ENCODE measurements around the gene ARHGAP45. TPM values are rescaled to one million over a fixed set of nuclear protein-coding genes. Genes with fewer than 3 reads are reported as not detected.

The ARHGAP45 gene
- total and polyA plus RNA-seq, 9 of the 15 experiments (the other 6 are each of a cell fraction or from before 2014, with no cell fraction given): 0.08 to 22.1 (median 4.2) TPM

DNA sequence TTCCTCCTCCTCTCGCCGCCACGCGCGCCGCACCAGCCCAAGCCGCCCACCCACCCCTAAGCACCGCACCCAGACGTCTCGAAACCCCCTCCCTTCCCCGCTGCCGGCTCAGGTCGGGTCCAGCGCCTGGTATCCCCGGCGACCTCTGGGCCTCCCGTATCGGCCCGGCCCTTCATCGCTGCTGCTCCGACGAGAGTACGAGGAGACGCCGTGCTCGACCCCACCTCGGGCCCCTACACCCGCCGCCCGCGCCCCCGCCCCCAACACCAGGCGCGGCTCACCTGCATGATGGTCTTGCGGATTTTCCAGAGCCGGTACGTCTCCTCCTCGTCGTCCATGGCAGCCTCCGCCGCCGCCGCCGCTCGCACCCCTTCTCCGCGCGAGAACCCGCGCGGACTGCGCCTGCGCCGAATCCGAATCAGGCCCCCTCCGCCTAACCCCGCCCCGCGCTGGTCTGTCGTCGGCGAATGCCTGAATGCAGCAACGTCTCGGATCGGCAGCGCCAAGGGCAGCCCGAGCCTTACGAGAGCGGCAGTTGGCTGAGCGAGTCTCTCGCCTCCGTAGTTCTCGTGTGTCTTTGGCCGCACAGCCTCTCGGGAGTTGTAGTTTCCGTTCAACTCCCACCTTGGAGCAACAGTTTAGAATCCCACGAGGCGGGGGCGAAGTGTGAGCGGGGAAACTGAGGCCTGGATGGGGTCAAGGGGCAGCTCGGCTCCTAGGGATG, 28.2 kb downstream of the ARHGAP45 start, which contains the start of gene POLR2E (continued):
- TF ChIP-seq, protein P1, sequence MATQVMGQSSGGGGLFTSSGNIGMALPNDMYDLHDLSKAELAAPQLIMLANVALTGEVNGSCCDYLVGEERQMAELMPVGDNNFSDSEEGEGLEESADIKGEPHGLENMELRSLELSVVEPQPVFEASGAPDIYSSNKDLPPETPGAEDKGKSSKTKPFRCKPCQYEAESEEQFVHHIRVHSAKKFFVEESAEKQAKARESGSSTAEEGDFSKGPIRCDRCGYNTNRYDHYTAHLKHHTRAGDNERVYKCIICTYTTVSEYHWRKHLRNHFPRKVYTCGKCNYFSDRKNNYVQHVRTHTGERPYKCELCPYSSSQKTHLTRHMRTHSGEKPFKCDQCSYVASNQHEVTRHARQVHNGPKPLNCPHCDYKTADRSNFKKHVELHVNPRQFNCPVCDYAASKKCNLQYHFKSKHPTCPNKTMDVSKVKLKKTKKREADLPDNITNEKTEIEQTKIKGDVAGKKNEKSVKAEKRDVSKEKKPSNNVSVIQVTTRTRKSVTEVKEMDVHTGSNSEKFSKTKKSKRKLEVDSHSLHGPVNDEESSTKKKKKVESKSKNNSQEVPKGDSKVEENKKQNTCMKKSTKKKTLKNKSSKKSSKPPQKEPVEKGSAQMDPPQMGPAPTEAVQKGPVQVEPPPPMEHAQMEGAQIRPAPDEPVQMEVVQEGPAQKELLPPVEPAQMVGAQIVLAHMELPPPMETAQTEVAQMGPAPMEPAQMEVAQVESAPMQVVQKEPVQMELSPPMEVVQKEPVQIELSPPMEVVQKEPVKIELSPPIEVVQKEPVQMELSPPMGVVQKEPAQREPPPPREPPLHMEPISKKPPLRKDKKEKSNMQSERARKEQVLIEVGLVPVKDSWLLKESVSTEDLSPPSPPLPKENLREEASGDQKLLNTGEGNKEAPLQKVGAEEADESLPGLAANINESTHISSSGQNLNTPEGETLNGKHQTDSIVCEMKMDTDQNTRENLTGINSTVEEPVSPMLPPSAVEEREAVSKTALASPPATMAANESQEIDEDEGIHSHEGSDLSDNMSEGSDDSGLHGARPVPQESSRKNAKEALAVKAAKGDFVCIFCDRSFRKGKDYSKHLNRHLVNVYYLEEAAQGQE (IDR thresholded peaks at IDR 0.05; ENCODE audit: borderline replicate concordance): no peak
- TF ChIP-seq, protein P1 (CRISPR knock-in tag; IDR thresholded peaks at IDR 0.05; ENCODE audit: low read depth): no peak
- TF ChIP-seq, protein P2, sequence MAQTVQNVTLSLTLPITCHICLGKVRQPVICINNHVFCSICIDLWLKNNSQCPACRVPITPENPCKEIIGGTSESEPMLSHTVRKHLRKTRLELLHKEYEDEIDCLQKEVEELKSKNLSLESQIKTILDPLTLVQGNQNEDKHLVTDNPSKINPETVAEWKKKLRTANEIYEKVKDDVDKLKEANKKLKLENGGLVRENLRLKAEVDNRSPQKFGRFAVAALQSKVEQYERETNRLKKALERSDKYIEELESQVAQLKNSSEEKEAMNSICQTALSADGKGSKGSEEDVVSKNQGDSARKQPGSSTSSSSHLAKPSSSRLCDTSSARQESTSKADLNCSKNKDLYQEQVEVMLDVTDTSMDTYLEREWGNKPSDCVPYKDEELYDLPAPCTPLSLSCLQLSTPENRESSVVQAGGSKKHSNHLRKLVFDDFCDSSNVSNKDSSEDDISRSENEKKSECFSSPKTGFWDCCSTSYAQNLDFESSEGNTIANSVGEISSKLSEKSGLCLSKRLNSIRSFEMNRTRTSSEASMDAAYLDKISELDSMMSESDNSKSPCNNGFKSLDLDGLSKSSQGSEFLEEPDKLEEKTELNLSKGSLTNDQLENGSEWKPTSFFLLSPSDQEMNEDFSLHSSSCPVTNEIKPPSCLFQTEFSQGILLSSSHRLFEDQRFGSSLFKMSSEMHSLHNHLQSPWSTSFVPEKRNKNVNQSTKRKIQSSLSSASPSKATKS (CRISPR knock-in tag; IDR thresholded peaks at IDR 0.05): no peak
- no peak for TF ChIP-seq ZNF584 (CRISPR knock-in tag; IDR thresholded peaks at IDR 0.05; ENCODE audit: low read depth)
- peak in 1 of 2 experiments; percentile 98 for TF ChIP-seq NCOA2 (IDR thresholded peaks at IDR 0.05; ENCODE audit: partially characterized antibody in 2 of 2)
- TF ChIP-seq FOXK2 (conservative IDR thresholded peaks at IDR 0.05 in 1 of 2, IDR thresholded peaks at IDR 0.05 in 1 of 2; ENCODE audit: low read depth in 2 of 2): no peak
- no peak for TF ChIP-seq HBP1 (CRISPR knock-in tag; IDR thresholded peaks at IDR 0.05)
- TF ChIP-seq HCFC1 (IDR thresholded peaks at IDR 0.05; ENCODE audit: low read depth, low read length): peak; percentile 98
- TF ChIP-seq ZNF76 (CRISPR knock-in tag; IDR thresholded peaks at IDR 0.05; ENCODE audit: borderline replicate concordance): no peak
- peak; percentile 78 for TF ChIP-seq CCNT2 (IDR thresholded peaks at IDR 0.05; ENCODE audit: borderline replicate concordance, extremely low read depth, insufficient read length, low read depth, low read length)
- TF ChIP-seq ZNF431 (CRISPR knock-in tag; IDR thresholded peaks at IDR 0.05): no peak
- TF ChIP-seq FOXA3 (CRISPR knock-in tag; conservative IDR thresholded peaks at IDR 0.05 in 1 of 2, IDR thresholded peaks at IDR 0.05 in 1 of 2): no peak
- TF ChIP-seq, protein P3, sequence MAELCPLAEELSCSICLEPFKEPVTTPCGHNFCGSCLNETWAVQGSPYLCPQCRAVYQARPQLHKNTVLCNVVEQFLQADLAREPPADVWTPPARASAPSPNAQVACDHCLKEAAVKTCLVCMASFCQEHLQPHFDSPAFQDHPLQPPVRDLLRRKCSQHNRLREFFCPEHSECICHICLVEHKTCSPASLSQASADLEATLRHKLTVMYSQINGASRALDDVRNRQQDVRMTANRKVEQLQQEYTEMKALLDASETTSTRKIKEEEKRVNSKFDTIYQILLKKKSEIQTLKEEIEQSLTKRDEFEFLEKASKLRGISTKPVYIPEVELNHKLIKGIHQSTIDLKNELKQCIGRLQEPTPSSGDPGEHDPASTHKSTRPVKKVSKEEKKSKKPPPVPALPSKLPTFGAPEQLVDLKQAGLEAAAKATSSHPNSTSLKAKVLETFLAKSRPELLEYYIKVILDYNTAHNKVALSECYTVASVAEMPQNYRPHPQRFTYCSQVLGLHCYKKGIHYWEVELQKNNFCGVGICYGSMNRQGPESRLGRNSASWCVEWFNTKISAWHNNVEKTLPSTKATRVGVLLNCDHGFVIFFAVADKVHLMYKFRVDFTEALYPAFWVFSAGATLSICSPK (IDR thresholded peaks at IDR 0.05; ENCODE audit: borderline replicate concordance): no peak
